ENCODE measurements around the gene IQCB1.

Gene IQCB1

GRCh38 chr3:121736112-121736511, 98.7 kb downstream of the IQCB1 start:
- Mint-ChIP-seq H3K4me3 (no peak overlapping the region), H3K36me3 (ENCODE audit: low read depth) (peaks cover 14% of the 10 kb centered on the region), H3K4me1 (peaks cover 29% of the 10 kb centered on the region), H3K27ac (peak overlapping the region in 1 of 3 experiments; percentile 13), H3K9me3 (peaks cover 2% of the 10 kb centered on the region), H3K27me3 (ENCODE audit: low read depth) (no peaks in the 10 kb centered on the region)
- TF ChIP-seq CTCF (IDR thresholded peaks at IDR 0.05; ENCODE audit: unreplicated experiment in 3 of 3): no peak

- no peak overlapping the region for H3K27ac Mint-ChIP-seq
- no peaks in the 10 kb centered on the region for H3K27me3 Mint-ChIP-seq (ENCODE audit: low read depth)
- no peak for TF ChIP-seq CTCF (IDR thresholded peaks at IDR 0.05; ENCODE audit: unreplicated experiment in 3 of 3)
- H3K36me3 Mint-ChIP-seq (ENCODE audit: low read depth): peaks cover 11% of the 10 kb centered on the region
- peaks cover 26% of the 10 kb centered on the region for H3K4me1 Mint-ChIP-seq
- no peak overlapping the region for H3K4me3 Mint-ChIP-seq
- H3K9me3 Mint-ChIP-seq: no peaks in the 10 kb centered on the region
Measured at GRCh38 chr3:121735047-121735696, 99.7 kb downstream of the IQCB1 start.

GRCh38 chr3:121730940-121731687, 103.7 kb downstream of the IQCB1 start:
- Mint-ChIP-seq H3K4me3 (no peak overlapping the region), H3K4me1 (peaks cover 5% of the 10 kb centered on the region), H3K36me3 (ENCODE audit: low read depth) (peaks cover 28% of the 10 kb centered on the region), H3K27me3 (ENCODE audit: low read depth) (no peaks in the 10 kb centered on the region), H3K9me3 (no peaks in the 10 kb centered on the region), H3K27ac (peak overlapping the region in 1 of 3 experiments; percentile 30)
- TF ChIP-seq CTCF (IDR thresholded peaks at IDR 0.05; ENCODE audit: unreplicated experiment in 3 of 3): no peak

- Mint-ChIP-seq H3K36me3 (ENCODE audit: low read depth) (peaks cover 86% of the 10 kb centered on the region), H3K4me1 (peaks cover 5% of the 10 kb centered on the region)
Measured at GRCh38 chr3:121724130-121724529, 110.7 kb downstream of the IQCB1 start.

GRCh38 chr3:121723485-121723884, 111.4 kb downstream of the IQCB1 start:
- H3K4me3 Mint-ChIP-seq: no peak overlapping the region
- peaks cover 3% of the 10 kb centered on the region for H3K9me3 Mint-ChIP-seq
- peaks cover 5% of the 10 kb centered on the region for H3K4me1 Mint-ChIP-seq
- no peak overlapping the region for H3K27ac Mint-ChIP-seq
- H3K36me3 Mint-ChIP-seq (ENCODE audit: low read depth): peaks cover 84% of the 10 kb centered on the region
- no peak for TF ChIP-seq CTCF (IDR thresholded peaks at IDR 0.05; ENCODE audit: unreplicated experiment in 3 of 3)
- no peaks in the 10 kb centered on the region for H3K27me3 Mint-ChIP-seq (ENCODE audit: low read depth)

More at GRCh38 chr3:121724130-121724529, 110.7 kb downstream of the IQCB1 start:
- H3K27me3 Mint-ChIP-seq (ENCODE audit: low read depth): no peaks in the 10 kb centered on the region
- TF ChIP-seq CTCF (IDR thresholded peaks at IDR 0.05; ENCODE audit: unreplicated experiment in 3 of 3): no peak
- H3K4me3 Mint-ChIP-seq: no peak overlapping the region
- H3K27ac Mint-ChIP-seq: no peak overlapping the region
- H3K9me3 Mint-ChIP-seq: peaks cover 3% of the 10 kb centered on the region

All from nephron (organoid).